ENCODE data around the gene CRABP2. TPM values are rescaled to one million over a fixed set of nuclear protein-coding genes. Genes with fewer than 3 reads are reported as not detected.
A peak's percentile ranks its signal among the peaks of the same experiment; 100 is the strongest.

CRABP2 gene
- total and polyA plus RNA-seq, 2 donors (not counting 3 experiments of a cell fraction or from before 2014, with no cell fraction given), result 0.32 to 1.0 TPM

GRCh38 chr1:156694690-156694962 is 10.8 kb downstream of the CRABP2 start:
- no peak overlapping the region for H3K27ac ChIP-seq (ENCODE audit: insufficient read depth, low read depth, low read length)
- no peak overlapping the region for H3K4me3 ChIP-seq (replicated peaks in 1 of 3; ENCODE audit: insufficient read depth in 1 of 3, low read depth in 1 of 3, low read length in 3 of 3)
- CTCF ChIA-PET, result interaction anchor here (1.3 to 16.7 kb wide), 4 partner anchors 10 to 32 kb away, joined by 3 to 453 read pairs (median 9); partner anchors contain the start of gene CRABP2
- H3K27me3 ChIP-seq (ENCODE audit: control insufficient read depth in 2 of 2, insufficient read depth in 2 of 2, low read length in 2 of 2), result peaks cover 12 to 20% of the 10 kb centered on the region in 2 experiments
- DNase-seq (ENCODE audit: low read depth, low spot score) (no peak), FAIRE-seq (peak; percentile 18)
- no TSS peak for BruUV-seq (replicated peaks)
- no peaks in the 10 kb centered on the region for H3K4me1 ChIP-seq (ENCODE audit: control insufficient read depth, extremely low read depth, insufficient read depth, low read length)
- H4K20me1 ChIP-seq (replicated peaks; ENCODE audit: control insufficient read depth, extremely low read depth, insufficient read depth, low read length), result no peaks in the 10 kb centered on the region
- TF ChIP-seq POLR2AphosphoS5 (IDR thresholded peaks at IDR 0.05; ENCODE audit: insufficient read depth, low read depth, low read length) (no peak), POLR2A (IDR thresholded peaks at IDR 0.05; ENCODE audit: low read depth, low read length) (no peak), CTCF (IDR thresholded peaks at IDR 0.05; ENCODE audit: extremely low read depth in 1 of 2, insufficient read depth in 1 of 2, low read depth in 1 of 2, low read length in 2 of 2) (no peak), JUN (IDR thresholded peaks at IDR 0.05; ENCODE audit: borderline replicate concordance, insufficient read depth, insufficient read length, low read depth) (no peak), GATA2 (IDR thresholded peaks at IDR 0.05; ENCODE audit: insufficient read depth, insufficient read length, low read depth, low read length) (no peak), MAX (IDR thresholded peaks at IDR 0.05; ENCODE audit: insufficient read depth, insufficient read length) (no peak), EZH2 (IDR thresholded peaks at IDR 0.05; ENCODE audit: borderline replicate concordance, low read depth, low read length, severe bottlenecking) (no peak)
- H3K4me2 ChIP-seq (ENCODE audit: insufficient read depth, low read length), result no peak overlapping the region
- intact Hi-C loops (cut with micrococcal nuclease) (no loop called here), dilution Hi-C loops (cut with MboI; ENCODE audit: extremely low pct_ligation_motif_present, low sequenced_read_pairs) (no loop called here)
- no peaks in the 10 kb centered on the region for H3K9me3 ChIP-seq (replicated peaks; ENCODE audit: control insufficient read depth, insufficient read depth, low read length)
- POLR2A ChIA-PET, result no interaction called here
- no peaks in the 10 kb centered on the region for H3K79me2 ChIP-seq (ENCODE audit: control insufficient read depth, insufficient read depth, low read length)
- H2AFZ ChIP-seq (ENCODE audit: low read depth, low read length), result no peak overlapping the region
- H3K36me3 ChIP-seq (ENCODE audit: control insufficient read depth in 2 of 2, extremely low read depth in 1 of 2, insufficient read depth in 2 of 2, low read length in 2 of 2), result no peaks in the 10 kb centered on the region
- H3K9me1 ChIP-seq (replicated peaks; ENCODE audit: control insufficient read depth, extremely low read depth, insufficient read depth, low read length), result no peaks in the 10 kb centered on the region
- no peak overlapping the region for H3K9ac ChIP-seq (replicated peaks; ENCODE audit: extremely low read depth, insufficient read depth, low read length)

Measured in endothelial cell of umbilical vein (primary cell).